ENCODE data around the gene EPN1.
"Not testable (repeated sequence)": the region's sequence is repeated elsewhere in the genome, so short reads cannot be mapped to it uniquely, and the experiment has no call there.

The EPN1 gene

DNA sequence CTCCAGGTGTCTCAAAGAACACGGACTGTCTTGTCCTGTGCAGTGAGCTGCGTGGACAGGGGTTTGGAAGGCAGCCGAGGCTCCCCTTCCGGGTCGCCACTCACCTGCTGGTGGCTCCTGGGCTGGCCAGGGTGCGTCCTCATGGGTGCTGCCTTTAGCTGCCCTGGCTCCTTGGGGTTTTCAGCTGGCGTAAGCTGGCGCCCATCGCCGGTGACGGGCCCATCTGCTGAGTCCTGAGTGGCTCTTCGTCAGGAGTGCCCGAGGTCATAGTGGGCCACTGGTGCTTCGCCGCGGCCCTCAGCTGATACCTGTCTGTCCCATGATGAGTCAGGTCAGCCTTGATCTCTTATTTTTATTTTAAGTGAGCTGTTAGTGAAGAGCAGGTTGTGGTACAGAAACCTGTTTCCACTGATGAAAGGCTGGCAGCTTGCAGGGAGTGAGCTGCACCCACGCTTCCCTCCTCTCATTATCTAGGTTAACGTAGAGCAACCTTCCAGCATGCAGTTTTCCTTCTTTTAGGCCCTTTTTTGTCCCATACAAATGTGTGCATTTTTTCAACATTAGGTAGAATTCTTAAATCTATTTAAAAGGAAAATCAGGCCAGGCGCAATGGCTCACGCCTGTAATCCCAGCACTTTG lies 18.4 kb downstream of the EPN1 start:
- no peak for DNase-seq (ENCODE audit: low spot score)

DNA sequence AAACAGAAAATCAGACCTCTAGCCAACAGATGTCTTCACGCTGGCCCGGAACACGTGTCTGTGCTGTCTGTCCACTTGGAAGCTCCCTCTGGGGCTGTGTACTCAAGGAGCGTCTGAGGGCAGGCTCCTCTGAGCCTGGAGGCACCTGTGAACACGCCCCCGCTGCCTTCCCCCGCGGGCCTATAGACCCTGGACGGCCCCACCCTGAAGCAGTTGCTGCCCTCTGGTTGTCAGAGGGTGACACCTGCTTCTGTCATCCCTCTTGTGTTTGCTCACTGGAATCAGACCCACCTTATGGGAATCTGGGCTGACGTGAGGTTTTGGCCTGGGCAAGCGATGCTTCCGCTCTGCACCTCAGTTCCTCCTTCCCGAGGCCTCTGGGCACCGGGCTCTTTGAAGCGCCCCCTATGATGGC lies 19.2 kb downstream of the EPN1 start:
- no peak for DNase-seq (ENCODE audit: low spot score)

DNA sequence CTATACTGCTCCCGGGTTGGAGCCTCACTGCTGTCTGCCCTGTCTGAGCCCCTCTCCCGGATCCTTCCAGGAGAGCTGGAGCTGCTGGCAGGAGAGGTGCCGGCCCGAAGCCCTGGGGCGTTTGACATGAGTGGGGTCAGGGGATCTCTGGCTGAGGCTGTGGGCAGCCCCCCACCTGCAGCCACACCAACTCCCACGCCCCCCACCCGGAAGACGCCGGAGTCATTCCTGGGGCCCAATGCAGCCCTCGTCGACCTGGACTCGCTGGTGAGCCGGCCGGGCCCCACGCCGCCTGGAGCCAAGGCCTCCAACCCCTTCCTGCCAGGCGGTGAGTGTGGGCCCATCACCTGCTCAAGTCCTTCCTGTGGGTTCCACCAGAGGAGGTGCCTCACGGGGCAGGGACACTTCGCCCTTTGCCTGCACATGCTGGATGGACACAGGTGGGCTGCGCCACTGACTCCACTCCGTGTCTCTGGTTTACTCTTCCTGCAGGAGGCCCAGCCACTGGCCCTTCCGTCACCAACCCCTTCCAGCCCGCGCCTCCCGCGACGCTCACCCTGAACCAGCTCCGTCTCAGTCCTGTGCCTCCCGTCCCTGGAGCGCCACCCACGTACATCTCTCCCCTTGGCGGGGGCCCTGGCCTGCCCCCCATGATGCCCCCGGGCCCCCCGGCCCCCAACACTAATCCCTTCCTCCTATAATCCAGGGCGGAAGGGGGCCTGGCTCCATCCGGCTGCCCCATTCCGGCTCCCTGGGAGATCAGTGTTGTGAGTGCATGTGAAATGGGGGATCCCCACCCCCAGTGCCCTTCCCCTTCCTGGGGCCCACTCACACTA lies 19.8 kb downstream of the EPN1 start:
- DNase-seq (ENCODE audit: low spot score), result no peak

DNA sequence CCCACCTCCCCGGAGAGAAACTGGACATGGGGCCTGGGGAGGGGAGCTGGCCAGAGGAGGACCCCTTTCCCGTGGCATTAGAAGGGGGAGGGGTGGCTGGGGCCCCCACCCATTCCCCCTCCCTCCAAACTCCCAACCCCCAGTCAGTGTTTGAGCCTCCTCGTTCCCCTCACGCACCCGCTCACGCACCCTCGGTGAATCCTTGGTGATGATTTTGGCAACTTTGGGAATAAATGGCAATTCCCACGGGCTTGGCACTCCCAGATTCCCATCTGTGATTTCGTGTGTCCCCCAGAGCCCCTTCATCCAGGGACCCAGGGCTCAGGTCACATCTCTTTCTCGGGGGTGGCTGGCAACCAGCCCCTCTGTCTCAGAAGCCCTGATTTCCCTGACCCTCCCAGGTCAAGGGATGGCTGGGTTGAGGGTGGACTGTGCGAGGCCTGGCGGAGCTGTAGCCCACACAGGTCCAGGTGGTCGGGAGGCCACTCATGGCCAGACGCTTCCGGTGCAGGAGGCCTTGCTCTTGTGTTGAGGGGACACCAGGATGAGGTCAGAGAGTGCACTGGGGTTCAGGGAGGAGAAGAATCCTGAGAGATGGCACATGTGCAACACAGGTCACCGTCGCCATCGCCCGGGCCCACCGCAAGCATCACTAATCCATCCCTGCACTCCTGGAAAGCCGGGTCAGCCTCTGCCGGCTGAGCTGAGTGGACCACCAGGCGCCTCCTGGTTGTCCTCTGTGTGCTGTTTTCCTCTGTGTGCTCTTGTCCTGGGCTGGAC lies 20.7 kb downstream of the EPN1 start:
- DNase-seq (ENCODE audit: low spot score), result no peak

GRCh38 chr19:55696301-55697068 lies 21.5 kb downstream of the EPN1 start:
- DNase-seq (ENCODE audit: low spot score), result no peak

DNA sequence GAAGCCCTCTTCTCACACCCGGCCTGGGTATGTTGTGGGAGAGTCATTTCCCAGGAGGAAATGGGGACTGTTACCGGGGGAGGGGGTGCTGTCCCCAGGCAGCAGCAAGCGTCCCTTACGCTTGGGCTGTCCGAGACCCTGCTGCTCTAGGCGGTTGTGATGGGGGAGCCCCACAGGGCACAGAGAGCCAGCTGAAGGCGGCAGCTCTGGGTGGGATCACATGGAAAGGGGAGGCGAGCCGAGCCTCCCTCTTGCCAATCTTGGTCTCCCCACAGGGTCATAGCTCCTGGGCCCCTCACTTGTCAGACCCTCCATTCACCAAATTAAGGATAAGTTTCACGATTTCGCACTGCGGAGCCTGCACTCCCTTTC lies 22.0 kb downstream of the EPN1 start:
- no peak for DNase-seq (ENCODE audit: low spot score)

GRCh38 chr19:55697698-55698097 lies 22.7 kb downstream of the EPN1 start:
- DNase-seq (ENCODE audit: low spot score), result no peak

- DNase-seq (ENCODE audit: low spot score), result no peak
These were observed 23.2 kb downstream of the EPN1 start for GRCh38 chr19:55698256-55698655.

DNA sequence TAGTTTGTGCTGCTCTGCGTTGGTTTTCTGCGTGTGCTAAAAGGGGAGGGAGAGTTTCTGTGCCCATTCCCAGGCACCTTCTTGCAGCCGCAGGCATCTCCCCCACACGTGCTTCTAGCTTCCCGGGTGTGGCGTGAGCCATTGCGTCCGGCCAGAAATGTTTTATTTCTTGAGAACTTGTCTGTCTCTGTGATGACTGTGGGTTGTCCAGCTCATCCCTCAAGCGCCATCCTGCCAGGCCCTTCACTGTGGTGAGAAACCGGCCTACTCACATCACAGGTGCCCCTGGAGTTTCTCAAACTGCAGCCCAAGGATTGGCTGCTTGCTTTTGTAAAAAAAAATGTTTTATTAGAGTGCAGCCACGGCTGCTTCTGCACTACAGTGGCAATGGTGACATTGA lies 24.2 kb downstream of the EPN1 start:
- no peak for DNase-seq (ENCODE audit: low spot score)

DNA sequence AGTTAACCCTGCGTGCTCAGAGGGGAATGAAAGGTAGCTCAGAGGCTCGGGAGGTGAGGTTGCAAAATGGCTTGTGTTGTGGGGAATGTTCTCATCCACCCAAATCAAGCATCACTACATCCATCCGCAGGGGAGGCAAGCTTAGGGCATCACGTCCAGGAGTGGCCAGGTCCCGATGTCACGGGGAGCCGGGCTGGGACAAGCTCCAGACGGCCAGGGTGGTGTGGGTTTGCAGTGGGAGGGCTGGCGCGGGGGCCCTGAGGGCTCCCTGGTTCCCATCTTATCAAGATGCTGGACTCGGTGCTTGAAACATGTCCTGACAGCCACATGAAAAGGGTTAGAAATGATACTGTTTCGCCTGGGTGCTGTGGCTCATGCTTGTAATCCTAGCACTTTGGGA lies 25.8 kb downstream of the EPN1 start:
- no peak for DNase-seq (ENCODE audit: low spot score)

DNA sequence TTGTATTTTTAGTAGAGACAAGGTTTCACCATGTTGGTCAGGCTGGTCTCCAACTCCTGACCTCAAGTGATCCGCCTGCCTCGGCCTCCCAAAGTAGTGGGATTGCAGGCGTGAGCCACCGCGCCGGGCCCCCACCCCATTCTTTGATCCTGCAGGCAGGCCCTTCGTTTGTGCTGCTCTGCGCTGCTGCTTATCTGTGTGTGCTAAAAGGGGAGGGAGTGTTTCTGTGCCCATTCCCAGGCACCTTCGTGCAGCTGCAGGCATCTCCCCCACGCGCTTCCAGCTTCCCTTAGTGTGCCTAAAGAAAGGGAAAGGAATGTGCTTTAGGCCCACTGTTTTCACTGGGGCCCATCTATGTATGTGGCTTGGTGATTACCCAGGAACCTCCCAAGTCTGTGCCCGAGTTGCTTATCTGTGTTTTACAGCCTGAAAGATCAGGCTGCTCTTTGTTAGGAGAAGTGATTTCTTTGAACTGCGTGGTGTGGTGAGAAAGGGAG lies 27.2 kb downstream of the EPN1 start:
- no peak for DNase-seq (ENCODE audit: low spot score)

GRCh38 chr19:55703790-55704215 lies 28.8 kb downstream of the EPN1 start:
- DNase-seq (ENCODE audit: low spot score), result no peak

GRCh38 chr19:55704494-55705245 lies 29.6 kb downstream of the EPN1 start:
- no peak for DNase-seq (ENCODE audit: low spot score)

- no peak for DNase-seq (ENCODE audit: low spot score)
These were observed 30.9 kb downstream of the EPN1 start for GRCh38 chr19:55705972-55706371.

GRCh38 chr19:55711719-55712118 lies 36.7 kb downstream of the EPN1 start:
- no peak for DNase-seq (ENCODE audit: low spot score)

- peak; percentile 13 for DNase-seq (ENCODE audit: low spot score)
These were observed 38.0 kb downstream of the EPN1 start for GRCh38 chr19:55712804-55713631.

DNA sequence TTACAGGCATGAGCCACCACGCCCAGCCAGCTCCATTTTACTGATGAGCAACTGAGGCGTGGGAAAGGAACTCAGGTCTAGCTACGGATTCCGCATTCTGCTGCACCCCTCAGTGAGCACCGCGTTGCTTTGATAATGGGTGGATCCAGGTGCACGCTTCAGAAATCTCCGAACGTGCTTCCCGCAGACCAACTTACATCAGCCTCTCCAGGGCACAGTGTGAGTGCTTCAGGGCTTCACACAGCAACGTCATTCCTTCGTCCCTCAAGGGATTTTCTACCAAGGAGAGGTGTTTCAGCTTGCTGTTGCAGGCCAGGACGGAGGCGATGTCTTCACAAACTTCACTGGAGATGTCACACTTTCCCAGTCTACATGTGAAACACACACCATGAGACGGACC lies 41.5 kb downstream of the EPN1 start:
- no peak for DNase-seq (ENCODE audit: low spot score)

DNA sequence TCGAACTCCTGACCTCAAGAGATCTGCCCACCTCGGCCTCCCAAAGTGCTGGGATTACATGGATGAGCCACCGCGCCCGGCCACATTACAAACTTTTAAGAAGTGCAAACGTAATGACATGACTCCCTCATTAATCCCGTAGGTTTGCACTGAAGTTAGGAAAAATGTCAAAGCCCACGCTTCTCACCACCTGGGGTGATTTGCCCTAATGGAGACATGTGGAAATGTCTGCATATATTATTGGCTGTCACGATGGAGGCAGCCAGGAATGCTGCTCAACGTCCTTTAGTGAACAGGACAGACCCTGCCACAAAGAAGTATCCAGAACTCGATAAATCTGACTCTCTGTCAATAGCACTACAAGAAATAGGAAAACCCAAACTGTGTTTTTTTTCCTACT lies 42.2 kb downstream of the EPN1 start:
- DNase-seq (ENCODE audit: low spot score), result no peak

DNA sequence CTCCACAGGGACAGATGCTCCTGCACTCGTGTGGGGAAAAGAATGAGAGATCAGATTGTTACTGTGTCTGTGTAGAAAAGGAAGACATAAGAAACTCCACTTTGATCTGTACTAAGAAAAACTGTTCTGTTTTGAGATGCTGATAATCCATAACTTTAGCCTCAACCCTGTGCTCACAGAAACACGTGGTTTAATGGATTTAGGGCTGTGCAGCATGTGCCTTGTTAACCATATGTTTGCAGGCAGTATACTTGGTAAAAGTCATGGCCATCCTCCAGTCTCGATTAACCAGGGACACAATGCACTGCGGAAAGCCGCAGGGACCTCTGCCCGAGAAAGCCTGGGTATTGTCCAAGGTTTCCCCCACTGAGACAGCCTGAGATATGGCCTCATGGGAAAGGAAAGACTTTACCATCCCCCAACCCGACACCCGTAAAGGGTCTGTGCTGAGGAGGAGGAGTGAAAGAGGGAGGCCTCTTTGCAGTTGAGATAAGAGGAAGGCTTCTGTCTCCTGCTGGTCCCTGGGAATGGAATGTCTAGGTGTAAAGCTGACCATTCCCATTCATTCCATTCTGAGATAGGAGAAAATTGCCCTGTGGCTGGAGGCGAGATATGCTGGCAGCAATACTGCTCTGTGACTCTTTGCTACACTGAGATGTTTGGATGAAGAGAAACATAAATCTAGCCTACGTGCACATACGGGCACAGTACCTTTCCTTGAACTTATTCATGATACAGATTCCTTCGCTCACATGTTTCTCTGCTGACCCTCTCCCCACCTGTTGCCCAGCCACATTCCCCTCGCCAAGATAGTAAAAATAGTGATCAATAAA lies 43.1 kb downstream of the EPN1 start:
- DNase-seq (ENCODE audit: low spot score), result not testable (repeated sequence)

Measured in HuH-7.5 (cell line).